GM23338 (cell line): Measurements from ENCODE around the gene OR51E1. TPM values are rescaled to one million over a fixed set of nuclear protein-coding genes. Genes with fewer than 3 reads are reported as not detected.

ENCODE experiments used
- ATAC-seq: fragments of 200-7000 bp; cut with Tn5 transposase; 3 replicates; pipeline ENCODE4 v1.9.1; 2020
- DNase-seq: peaks from one replicate; pipeline ENCODE4 v3.0.0-alpha.2; 2015; ENCODE audit warnings: low spot score
- H2AFZ ChIP-seq: fragments of 200-600 bp; sonication (generic); 2 replicates; pipeline ENCODE4 v1.8.0; 2016; ENCODE audit warnings: antibody characterized with exemption, mild to moderate bottlenecking, moderate library complexity
- H3F3A ChIP-seq: fragments of 200-600 bp; sonication (generic); replicated peaks from 2 replicates; pipeline ENCODE4 v1.8.0; 2017; ENCODE audit warnings: antibody characterized with exemption, mixed run types, low read depth
- H3K27ac ChIP-seq: fragments of 200-600 bp; sonication (generic); 2 replicates; pipeline ENCODE4 v1.6.1; 2016; ENCODE audit warnings: low read depth
- H3K27me3 ChIP-seq: fragments of 200-600 bp; sonication (generic); 2 replicates; pipeline ENCODE4 v1.8.0; 2016; ENCODE audit warnings: mild to moderate bottlenecking, mixed run types, moderate library complexity; ENCODE audit not compliant: insufficient read depth
- H3K36me3 ChIP-seq: fragments of 200-600 bp; sonication (generic); 2 replicates; pipeline ENCODE4 v1.8.0; 2016; ENCODE audit warnings: mild to moderate bottlenecking; ENCODE audit not compliant: insufficient read depth
- H3K4me1 ChIP-seq: fragments of 200-600 bp; sonication (generic); 2 replicates; pipeline ENCODE4 v1.8.0; 2016; ENCODE audit warnings: mild to moderate bottlenecking, moderate library complexity; ENCODE audit not compliant: insufficient read depth
- H3K4me2 ChIP-seq: fragments of 200-600 bp; sonication (generic); 2 replicates; pipeline ENCODE4 v1.7.1; 2017; ENCODE audit warnings: mixed run types
- H3K4me3 ChIP-seq: fragments of 200-600 bp; sonication (generic); 2 replicates; pipeline ENCODE4 v1.6.1; 2016; ENCODE audit warnings: mixed run types
- H3K79me2 ChIP-seq: fragments of 200-600 bp; sonication (generic); replicated peaks from 2 replicates; pipeline ENCODE4 v1.8.0; 2017; ENCODE audit warnings: mild to moderate bottlenecking; ENCODE audit not compliant: insufficient read depth
- H3K9me2 ChIP-seq: fragments of 200-600 bp; sonication (generic); 2 replicates; pipeline ENCODE4 v1.8.0; 2017; ENCODE audit not compliant: insufficient read depth
- H4K20me1 ChIP-seq: fragments of 200-600 bp; sonication (generic); replicated peaks from 2 replicates; pipeline ENCODE4 v1.8.0; 2017; ENCODE audit warnings: mild to moderate bottlenecking; ENCODE audit not compliant: insufficient read depth
- H3K27ac Mint-ChIP-seq: 2 replicates; pipeline ENCODE4 v1.8.0; 2020; ENCODE audit warnings: inconsistent platforms, mild to moderate bottlenecking, moderate library complexity, mixed read lengths
- H3K27me3 Mint-ChIP-seq: 3 replicates; pipeline ENCODE4 v1.8.0; 2022; ENCODE audit warnings: low read depth, mild to moderate bottlenecking, moderate library complexity, mixed read lengths, inconsistent platforms; ENCODE audit not compliant: insufficient read depth, poor library complexity
- H3K36me3 Mint-ChIP-seq: 3 replicates; pipeline ENCODE4 v1.8.0; 2021; ENCODE audit warnings: low read depth, mild to moderate bottlenecking, inconsistent platforms, moderate library complexity, mixed read lengths
- H3K4me1 Mint-ChIP-seq: 3 replicates; pipeline ENCODE4 v1.8.0; 2020; ENCODE audit warnings: mild to moderate bottlenecking, inconsistent platforms, mixed read lengths
- H3K4me3 Mint-ChIP-seq: 3 replicates; pipeline ENCODE4 v1.8.0; 2021; ENCODE audit warnings: moderate library complexity, mild to moderate bottlenecking, inconsistent platforms, mixed read lengths
- H3K9me3 Mint-ChIP-seq: 3 replicates; pipeline ENCODE4 v1.8.0; 2020; ENCODE audit warnings: moderate library complexity, mild to moderate bottlenecking, inconsistent platforms, mixed read lengths
- CREB1 ChIP-seq: fragments of 250-450 bp; sonication (Bioruptor Pico); IDR thresholded peaks from 2 replicates; pipeline ENCODE4 v1.5.0; 2020; ENCODE audit warnings: low read depth, mild to moderate bottlenecking, moderate library complexity
- CTCF ChIP-seq, 2 experiments: fragments of 200-600 bp in 1 of 2; sonication (generic) in 1 of 2; conservative IDR thresholded peaks; 2 replicates each; pipeline versions ENCODE4 v1.5.1 to v1.6.1; 2016 to 2017; ENCODE audit warnings: antibody characterized with exemption in 2 of 2, low read depth in 2 of 2, mild to moderate bottlenecking in 2 of 2, moderate library complexity in 1 of 2
- ETS1 ChIP-seq: IDR thresholded peaks from 2 replicates; pipeline ENCODE4 v1.6.1; 2016; ENCODE audit warnings: antibody characterized with exemption
- EZH2 ChIP-seq: fragments of 200-600 bp; sonication (generic); IDR thresholded peaks from one replicate; pipeline ENCODE4 v1.8.0; 2017; ENCODE audit warnings: antibody characterized with exemption, mild to moderate bottlenecking, low read depth; ENCODE audit not compliant: unreplicated experiment
- EZH2phosphoT487 ChIP-seq: fragments of 200-600 bp; sonication (generic); IDR thresholded peaks from one replicate; pipeline ENCODE4 v1.8.1; 2018; ENCODE audit warnings: antibody characterized with exemption; ENCODE audit not compliant: unreplicated experiment
- JUNB ChIP-seq: IDR thresholded peaks from one replicate; pipeline ENCODE4 v1.6.1; 2016; ENCODE audit warnings: antibody characterized with exemption; ENCODE audit not compliant: unreplicated experiment
- NANOG ChIP-seq: IDR thresholded peaks from 2 replicates; pipeline ENCODE4 v1.6.1; 2016; ENCODE audit warnings: antibody characterized with exemption, borderline replicate concordance
- POLR2AphosphoS5 ChIP-seq: IDR thresholded peaks from 2 replicates; pipeline ENCODE4 v1.6.1; 2016; ENCODE audit warnings: antibody characterized with exemption, low read depth
- STAT1 ChIP-seq: IDR thresholded peaks from one replicate; pipeline ENCODE4 v1.6.1; 2016; ENCODE audit warnings: antibody characterized with exemption; ENCODE audit not compliant: unreplicated experiment
- ZNF114 ChIP-seq: fragments of 250-450 bp; sonication (Bioruptor Pico); IDR thresholded peaks from 2 replicates; pipeline ENCODE4 v1.5.0; 2020; ENCODE audit warnings: mild to moderate bottlenecking, moderate library complexity
- ZNF331 ChIP-seq: fragments of 250-450 bp; sonication (Bioruptor Pico); IDR thresholded peaks from 2 replicates; pipeline ENCODE4 v1.5.0; 2020; ENCODE audit warnings: low read depth, mild to moderate bottlenecking, moderate library complexity
- ZNF462 ChIP-seq: fragments of 250-450 bp; sonication (Bioruptor Pico); IDR thresholded peaks from 2 replicates; pipeline ENCODE4 v1.5.0; 2020; ENCODE audit warnings: mild to moderate bottlenecking, moderate library complexity
- polyA plus RNA-seq: library from polyadenylated mRNA; unstranded; fragments of >200 nt; fragmentation: Nextera tagmentation; extraction: Ambion mirVana; gene quantifications from 2 replicates; pipeline ENCODE4 v1.2.1, GENCODE V29; 2016
- total RNA-seq: library from RNA; depleted of rRNA; stranded (reverse); fragments of >200 nt; shearing (Covaris generic); gene quantifications from 2 replicates; pipeline ENCODE4 v1.2.3, GENCODE V29; 2014
- TF ChIP-seq, protein P1 (sequence below): IDR thresholded peaks from one replicate; pipeline ENCODE4 v1.6.1; 2018; ENCODE audit warnings: antibody characterized with exemption; ENCODE audit not compliant: unreplicated experiment

Gene OR51E1
- total and polyA plus RNA-seq, 2 experiments from 2014 or later = not detected

DNA sequence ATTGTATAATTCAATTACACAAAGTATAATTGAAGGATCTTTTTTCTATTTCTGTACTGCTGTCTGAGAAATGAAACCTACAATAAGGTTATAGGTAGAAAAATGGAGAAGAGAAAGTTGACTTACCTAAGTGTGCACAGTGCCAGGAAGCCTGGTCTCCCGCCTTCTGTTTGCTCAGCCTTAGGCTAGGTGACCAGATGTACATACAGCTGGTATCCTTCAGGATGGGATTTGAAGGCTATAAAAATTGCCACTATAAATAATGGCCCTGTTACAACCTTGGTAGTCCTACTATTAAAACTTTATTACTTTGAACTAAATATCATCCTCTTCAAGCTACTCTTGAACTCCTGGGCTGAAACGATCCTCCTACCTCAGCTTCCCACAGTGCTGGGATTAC lies 34.2 kb downstream of the OR51E1 start:
- no peak for ATAC-seq

More for the DNA sequence above, 34.2 kb downstream of the OR51E1 start:
- Histone ChIP-seq H3K4me3 (no peak overlapping the region), H4K20me1 (no peaks in the 10 kb centered on the region), H3K79me2 (no peaks in the 10 kb centered on the region), H3K27me3 (no peaks in the 10 kb centered on the region), H3K36me3 (no peaks in the 10 kb centered on the region), H3F3A (no peaks in the 10 kb centered on the region), H3K27ac (no peak overlapping the region), H3K4me1 (no peaks in the 10 kb centered on the region), H2AFZ (no peak overlapping the region), H3K9me2 (no peaks in the 10 kb centered on the region), H3K4me2 (no peak overlapping the region)
- H3K27ac Mint-ChIP-seq = no peak overlapping the region
- TF ChIP-seq EZH2phosphoT487 (no peak), JUNB (no peak), POLR2AphosphoS5 (no peak), CREB1 (CRISPR knock-in tag) (no peak), EZH2 (no peak), NANOG (no peak), CTCF (conservative IDR thresholded peaks at IDR 0.05; ENCODE audit: low read depth in 2 of 2) (no peak), STAT1 (no peak), ETS1 (no peak), ZNF462 (no peak), ZNF114 (no peak), ZNF331 (CRISPR knock-in tag) (no peak)
- TF ChIP-seq, protein P1, sequence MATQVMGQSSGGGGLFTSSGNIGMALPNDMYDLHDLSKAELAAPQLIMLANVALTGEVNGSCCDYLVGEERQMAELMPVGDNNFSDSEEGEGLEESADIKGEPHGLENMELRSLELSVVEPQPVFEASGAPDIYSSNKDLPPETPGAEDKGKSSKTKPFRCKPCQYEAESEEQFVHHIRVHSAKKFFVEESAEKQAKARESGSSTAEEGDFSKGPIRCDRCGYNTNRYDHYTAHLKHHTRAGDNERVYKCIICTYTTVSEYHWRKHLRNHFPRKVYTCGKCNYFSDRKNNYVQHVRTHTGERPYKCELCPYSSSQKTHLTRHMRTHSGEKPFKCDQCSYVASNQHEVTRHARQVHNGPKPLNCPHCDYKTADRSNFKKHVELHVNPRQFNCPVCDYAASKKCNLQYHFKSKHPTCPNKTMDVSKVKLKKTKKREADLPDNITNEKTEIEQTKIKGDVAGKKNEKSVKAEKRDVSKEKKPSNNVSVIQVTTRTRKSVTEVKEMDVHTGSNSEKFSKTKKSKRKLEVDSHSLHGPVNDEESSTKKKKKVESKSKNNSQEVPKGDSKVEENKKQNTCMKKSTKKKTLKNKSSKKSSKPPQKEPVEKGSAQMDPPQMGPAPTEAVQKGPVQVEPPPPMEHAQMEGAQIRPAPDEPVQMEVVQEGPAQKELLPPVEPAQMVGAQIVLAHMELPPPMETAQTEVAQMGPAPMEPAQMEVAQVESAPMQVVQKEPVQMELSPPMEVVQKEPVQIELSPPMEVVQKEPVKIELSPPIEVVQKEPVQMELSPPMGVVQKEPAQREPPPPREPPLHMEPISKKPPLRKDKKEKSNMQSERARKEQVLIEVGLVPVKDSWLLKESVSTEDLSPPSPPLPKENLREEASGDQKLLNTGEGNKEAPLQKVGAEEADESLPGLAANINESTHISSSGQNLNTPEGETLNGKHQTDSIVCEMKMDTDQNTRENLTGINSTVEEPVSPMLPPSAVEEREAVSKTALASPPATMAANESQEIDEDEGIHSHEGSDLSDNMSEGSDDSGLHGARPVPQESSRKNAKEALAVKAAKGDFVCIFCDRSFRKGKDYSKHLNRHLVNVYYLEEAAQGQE = no peak
- H3K4me1 Mint-ChIP-seq = no peaks in the 10 kb centered on the region; the same call in 2 of the 3 replicates
- DNase-seq = no peak
- H3K9me3 Mint-ChIP-seq = no peaks in the 10 kb centered on the region
- H3K27me3 Mint-ChIP-seq = peaks cover 3% of the 10 kb centered on the region
- H3K4me3 Mint-ChIP-seq = no peak overlapping the region
- no peaks in the 10 kb centered on the region for H3K36me3 Mint-ChIP-seq
